ENCODE results near the gene PTPN23.
"Not testable (repeated sequence)": the region's sequence is repeated elsewhere in the genome, so short reads cannot be mapped to it uniquely, and the experiment has no call there.

The PTPN23 gene

GRCh38 chr3:47367631-47368030 is 13.2 kb upstream of the PTPN23 start:
- no peak for DNase-seq (ENCODE audit: extremely low spot score)
- ChIA-PET CTCF (interaction anchor here (0.6 kb wide), 2 partner anchors 151 to 203 kb away, joined by 3 read pairs; no protein-coding TSS in a partner anchor), POLR2A (no interaction called here)
- TF ChIP-seq PKNOX1 (IDR thresholded peaks at IDR 0.05) (no peak), TARDBP (IDR thresholded peaks at IDR 0.05) (no peak), ARNT (IDR thresholded peaks at IDR 0.05) (no peak), NFRKB (IDR thresholded peaks at IDR 0.05) (no peak), CTBP1 (IDR thresholded peaks at IDR 0.05; ENCODE audit: borderline replicate concordance) (no peak), L3MBTL2 (conservative IDR thresholded peaks at IDR 0.05) (no peak), LEF1 (IDR thresholded peaks at IDR 0.05; ENCODE audit: borderline replicate concordance) (no peak), SUZ12 (IDR thresholded peaks at IDR 0.05) (no peak), SP1 (IDR thresholded peaks at IDR 0.05) (no peak), ZNF384 (IDR thresholded peaks at IDR 0.05) (no peak), ELF4 (IDR thresholded peaks at IDR 0.05) (no peak), FOXM1 (IDR thresholded peaks at IDR 0.05; ENCODE audit: borderline replicate concordance) (no peak), FOXA1 (IDR thresholded peaks at IDR 0.05) (no peak), FOXK2 (IDR thresholded peaks at IDR 0.05) (no peak), BHLHE40 (IDR thresholded peaks at IDR 0.05; ENCODE audit: borderline replicate concordance) (no peak), HDGF (IDR thresholded peaks at IDR 0.05; ENCODE audit: borderline replicate concordance) (no peak)

GRCh38 chr3:47370020-47370419 is 10.8 kb upstream of the PTPN23 start:
- DNase-seq (ENCODE audit: extremely low spot score); CTCF ChIA-PET: not testable (repeated sequence)
- POLR2A ChIA-PET = interaction anchor here (1.8 kb wide), 1 partner anchor 11 kb away, joined by 8 read pairs; the partner anchor contains the start of gene PTPN23

GRCh38 chr3:47370887-47371697 is 9.7 kb upstream of the PTPN23 start:
- DNase-seq (ENCODE audit: extremely low spot score) = peak; percentile 43
- TF ChIP-seq ARNT (IDR thresholded peaks at IDR 0.05) (no peak), SP1 (IDR thresholded peaks at IDR 0.05) (no peak), PKNOX1 (IDR thresholded peaks at IDR 0.05) (no peak), FOXA1 (IDR thresholded peaks at IDR 0.05) (no peak), HDGF (IDR thresholded peaks at IDR 0.05; ENCODE audit: borderline replicate concordance) (no peak), CTBP1 (IDR thresholded peaks at IDR 0.05; ENCODE audit: borderline replicate concordance) (no peak), ELF4 (IDR thresholded peaks at IDR 0.05) (no peak), TARDBP (IDR thresholded peaks at IDR 0.05) (no peak), L3MBTL2 (conservative IDR thresholded peaks at IDR 0.05) (no peak), ZNF384 (IDR thresholded peaks at IDR 0.05) (no peak), NFRKB (IDR thresholded peaks at IDR 0.05) (no peak), LEF1 (IDR thresholded peaks at IDR 0.05; ENCODE audit: borderline replicate concordance) (no peak), SUZ12 (IDR thresholded peaks at IDR 0.05) (no peak), FOXK2 (IDR thresholded peaks at IDR 0.05) (no peak), FOXM1 (IDR thresholded peaks at IDR 0.05; ENCODE audit: borderline replicate concordance) (no peak), BHLHE40 (IDR thresholded peaks at IDR 0.05; ENCODE audit: borderline replicate concordance) (no peak)
- CTCF ChIA-PET = interaction anchor here (0.6 kb wide), 1 partner anchor 8 kb away, joined by 3 read pairs; no protein-coding TSS in a partner anchor
- POLR2A ChIA-PET = interaction anchor here (1.8 kb wide), 1 partner anchor 10 kb away, joined by 8 read pairs; the partner anchor contains the start of gene PTPN23

GRCh38 chr3:47374587-47374986 is 6.2 kb upstream of the PTPN23 start:
- CTCF ChIA-PET = interaction anchor here (0.8 kb wide), 1 partner anchor 93 kb away, joined by 3 read pairs; no protein-coding TSS in a partner anchor
- no peak for DNase-seq (ENCODE audit: extremely low spot score)
- no peak for TF ChIP-seq ARNT (IDR thresholded peaks at IDR 0.05)
- TF ChIP-seq FOXK2 (IDR thresholded peaks at IDR 0.05) = no peak
- no peak for TF ChIP-seq FOXM1 (IDR thresholded peaks at IDR 0.05; ENCODE audit: borderline replicate concordance)
- no peak for TF ChIP-seq PKNOX1 (IDR thresholded peaks at IDR 0.05)
- no peak for TF ChIP-seq LEF1 (IDR thresholded peaks at IDR 0.05; ENCODE audit: borderline replicate concordance)
- TF ChIP-seq ZNF384 (IDR thresholded peaks at IDR 0.05) = no peak
- no peak for TF ChIP-seq ELF4 (IDR thresholded peaks at IDR 0.05)
- TF ChIP-seq TARDBP (IDR thresholded peaks at IDR 0.05) = no peak
- no peak for TF ChIP-seq BHLHE40 (IDR thresholded peaks at IDR 0.05; ENCODE audit: borderline replicate concordance)
- no peak for TF ChIP-seq L3MBTL2 (conservative IDR thresholded peaks at IDR 0.05)
- TF ChIP-seq NFRKB (IDR thresholded peaks at IDR 0.05) = no peak
- no peak for TF ChIP-seq SUZ12 (IDR thresholded peaks at IDR 0.05)
- no peak for TF ChIP-seq HDGF (IDR thresholded peaks at IDR 0.05; ENCODE audit: borderline replicate concordance)
- no peak for TF ChIP-seq CTBP1 (IDR thresholded peaks at IDR 0.05; ENCODE audit: borderline replicate concordance)
- no peak for TF ChIP-seq FOXA1 (IDR thresholded peaks at IDR 0.05)
- TF ChIP-seq SP1 (IDR thresholded peaks at IDR 0.05) = no peak
- POLR2A ChIA-PET = no interaction called here

GRCh38 chr3:47376393-47376792 is 4.4 kb upstream of the PTPN23 start:
- ChIA-PET POLR2A (no interaction called here), CTCF (no interaction called here)
- TF ChIP-seq L3MBTL2 (conservative IDR thresholded peaks at IDR 0.05) (no peak), BHLHE40 (IDR thresholded peaks at IDR 0.05; ENCODE audit: borderline replicate concordance) (no peak), ELF4 (IDR thresholded peaks at IDR 0.05) (no peak)
- no peak for DNase-seq (ENCODE audit: extremely low spot score)

- ChIA-PET POLR2A (interaction anchor here (1.0 kb wide), 1 partner anchor 17 kb away, joined by 3 read pairs; no protein-coding TSS in a partner anchor), CTCF (no interaction called here)
- TF ChIP-seq L3MBTL2 (conservative IDR thresholded peaks at IDR 0.05) (no peak), HDGF (IDR thresholded peaks at IDR 0.05; ENCODE audit: borderline replicate concordance) (no peak), BHLHE40 (IDR thresholded peaks at IDR 0.05; ENCODE audit: borderline replicate concordance) (no peak), PKNOX1 (IDR thresholded peaks at IDR 0.05) (no peak), NFRKB (IDR thresholded peaks at IDR 0.05) (no peak)
These were observed 3.6 kb upstream of the PTPN23 start for GRCh38 chr3:47377186-47377585.

More at GRCh38 chr3:47377186-47377585, 3.6 kb upstream of the PTPN23 start:
- DNase-seq (ENCODE audit: extremely low spot score) = no peak
